ENCODE results near the gene DNAH2.

DNA sequence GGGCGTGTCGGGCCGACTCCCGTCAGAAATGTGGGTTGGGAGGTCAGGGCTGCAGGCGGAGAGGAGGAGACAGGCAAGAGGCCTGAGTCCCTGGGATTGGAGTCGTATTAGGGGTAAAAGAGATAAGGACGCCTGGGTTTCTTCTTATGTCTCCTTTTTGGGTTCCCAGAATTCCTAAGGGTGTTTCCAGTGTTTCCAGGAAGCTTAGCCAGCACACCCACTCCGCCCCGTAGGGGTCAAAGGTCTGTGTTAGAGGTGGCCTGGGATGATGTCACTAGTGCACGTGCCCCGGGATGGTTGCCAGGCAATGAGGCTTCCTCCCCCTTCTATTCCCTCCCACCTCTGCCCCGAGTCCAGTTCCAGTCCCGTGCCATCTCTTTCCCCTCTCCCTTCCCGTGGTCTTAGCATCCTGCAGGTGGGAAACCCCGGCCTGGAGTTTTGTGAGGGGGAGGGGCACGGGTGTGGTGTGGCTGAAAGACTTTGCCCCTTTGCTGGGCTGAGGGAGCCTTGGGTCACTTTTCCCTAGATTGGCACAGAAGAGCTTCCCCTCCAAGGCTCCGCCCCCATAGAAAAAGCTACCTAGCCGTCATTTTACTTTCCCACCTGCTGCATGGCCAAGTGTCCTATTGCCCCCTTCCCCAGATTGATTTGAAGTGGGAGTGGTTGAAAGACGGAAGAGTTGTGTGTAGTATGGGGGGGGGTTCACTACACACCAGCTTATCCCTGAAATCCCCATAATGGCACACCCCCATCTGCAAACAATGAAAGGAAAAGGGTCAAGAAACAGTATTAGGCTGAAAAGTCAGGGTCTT, 119.3 kb downstream of the DNAH2 start:
- TF ChIP-seq CTCF (IDR thresholded peaks at IDR 0.05) (peak in 1 of 3 donors; percentile 22), POLR2A (IDR thresholded peaks at IDR 0.05) (no peak)
